K562 (cell line): ENCODE results near the gene ILK. TPM values are rescaled to one million over a fixed set of nuclear protein-coding genes. Genes with fewer than 3 reads are reported as not detected.

Experiments used
- ARHGAP35 ChIP-seq: fragments of 450-650 bp; IDR thresholded peaks from 2 replicates; pipeline ENCODE4 v1.6.1; 2018; ENCODE audit not compliant: partially characterized antibody
- ARID2 ChIP-seq: fragments of 450-650 bp; IDR thresholded peaks from 2 replicates; pipeline ENCODE4 v1.6.1; 2017; ENCODE audit warnings: antibody characterized with exemption, mild to moderate bottlenecking
- ATF2 ChIP-seq: sonication (generic); formaldehyde crosslinking; IDR thresholded peaks from 2 replicates; pipeline ENCODE4 v1.8.1; 2022; ENCODE audit warnings: missing genetic modification reagents
- E4F1 ChIP-seq: fragments of 250-450 bp; sonication (Bioruptor Pico); IDR thresholded peaks from 2 replicates; pipeline ENCODE4 v1.5.0; 2021; ENCODE audit warnings: mild to moderate bottlenecking, borderline replicate concordance
- EGR1 ChIP-seq: fragments of 450-650 bp; conservative IDR thresholded peaks from 2 replicates; pipeline ENCODE4 v1.6.1; 2017; ENCODE audit warnings: mild to moderate bottlenecking
- GABPA ChIP-seq: fragments of 200-800 bp; sonication (Bioruptor generic); conservative IDR thresholded peaks from 2 replicates; pipeline ENCODE4 v1.6.1; 2016; ENCODE audit warnings: low read depth, missing genetic modification characterization, missing compliant biosample characterization
- HDAC1 ChIP-seq, 2 experiments: fragments of 450-650 bp; IDR thresholded peaks; 2 replicates each; pipeline ENCODE4 v1.6.1; 2016 to 2017; ENCODE audit warnings: inconsistent platforms in 1 of 2, mild to moderate bottlenecking in 1 of 2, moderate library complexity in 1 of 2
- HNRNPK ChIP-seq: fragments of 200-400 bp; formaldehyde crosslinking; IDR thresholded peaks from one replicate; pipeline ENCODE4 v1.6.1; 2018; ENCODE audit warnings: mild to moderate bottlenecking, low read depth, low read length; ENCODE audit not compliant: poor library complexity, severe bottlenecking
- HNRNPLL ChIP-seq: fragments of 200-400 bp; formaldehyde crosslinking; IDR thresholded peaks from 2 replicates; pipeline ENCODE4 v1.6.1; 2017; ENCODE audit warnings: low read length, low read depth, mild to moderate bottlenecking; ENCODE audit not compliant: poor library complexity, severe bottlenecking
- NELFE ChIP-seq: IDR thresholded peaks from 2 replicates; pipeline ENCODE4 v1.6.1; 2011; ENCODE audit warnings: mild to moderate bottlenecking; ENCODE audit not compliant: insufficient read depth, insufficient read length
- NFE2L1 ChIP-seq: fragments of 450-650 bp; IDR thresholded peaks from 2 replicates; pipeline ENCODE4 v1.6.1; 2016; ENCODE audit warnings: missing genetic modification characterization, low read depth, mild to moderate bottlenecking, missing compliant biosample characterization, moderate library complexity, borderline replicate concordance
- NR2C2 ChIP-seq, 2 experiments: fragments of 200-800 bp in 1 of 2; sonication (Bioruptor generic) in 1 of 2; sonication (generic) in 1 of 2; formaldehyde crosslinking in 1 of 2; IDR thresholded peaks; 2 replicates each; pipeline versions ENCODE4 v1.6.1 to v1.8.0; 2016 to 2022; ENCODE audit warnings: mild to moderate bottlenecking in 1 of 2, missing compliant biosample characterization in 1 of 2, missing genetic modification characterization in 1 of 2, missing genetic modification reagents in 1 of 2
- NR2F6 ChIP-seq: fragments of 450-650 bp; formaldehyde crosslinking; IDR thresholded peaks from 2 replicates; pipeline ENCODE4 v1.4.0; 2020; ENCODE audit warnings: mild to moderate bottlenecking
- RBM25 ChIP-seq: fragments of 200-400 bp; formaldehyde crosslinking; IDR thresholded peaks from 2 replicates; pipeline ENCODE4 v1.6.1; 2018; ENCODE audit warnings: low read length, low read depth, moderate library complexity; ENCODE audit not compliant: severe bottlenecking
- RREB1 ChIP-seq: fragments of 250-450 bp; sonication (Bioruptor Pico); IDR thresholded peaks from 2 replicates; pipeline ENCODE4 v1.4.0; 2020
- TBL1XR1 ChIP-seq, 2 experiments: IDR thresholded peaks; 2 replicates each; pipeline ENCODE4 v1.6.1; 2012; ENCODE audit warnings: improper control_type of control experiment in 2 of 2, low read length in 2 of 2, mild to moderate bottlenecking in 1 of 2
- ZNF3 ChIP-seq: fragments of 250-450 bp; sonication (Bioruptor Pico); IDR thresholded peaks from 2 replicates; pipeline ENCODE4 v1.5.0; 2021; ENCODE audit warnings: mild to moderate bottlenecking, moderate library complexity
- ZNF75A ChIP-seq: fragments of 450-650 bp; formaldehyde crosslinking; IDR thresholded peaks from 2 replicates; pipeline ENCODE4 v1.4.0; 2020; ENCODE audit warnings: mild to moderate bottlenecking
- ZNF79 ChIP-seq: fragments of 250-450 bp; sonication (Bioruptor Pico); IDR thresholded peaks from 2 replicates; pipeline ENCODE4 v1.4.0; 2020; ENCODE audit warnings: low read depth, mild to moderate bottlenecking, moderate library complexity
- polyA plus RNA-seq, 8 experiments: library from polyadenylated mRNA; depleted of rRNA in 4 of 8; stranded (reverse) in 5 of 8; unstranded in 3 of 8; fragments of >200 nt; fragmentation: Nextera tagmentation in 2 of 8; fragmentation: Illumina TruSeq in 1 of 8; extraction: Ambion mirVana in 2 of 8; extraction: Trizol in 1 of 8; gene quantifications; 2 replicates each; pipeline versions ENCODE4 v1.2.1 to v1.2.3, GENCODE V29; 2011 to 2014; ENCODE audit warnings: inconsistent platforms in 1 of 8, missing spikeins in 1 of 8
- total RNA-seq, 7 experiments: library from RNA; depleted of rRNA in 6 of 7; stranded (reverse); fragments of >200 nt in 6 of 7; fragmentation: Illumina TruSeq in 2 of 7; extraction: Trizol in 2 of 7; gene quantifications; 2 replicates each; pipeline versions ENCODE4 v1.2.1 to v1.2.3, GENCODE V29; 2011 to 2021; ENCODE audit warnings: low replicate concordance in 1 of 7

Gene ILK
- total and polyA plus RNA-seq, 9 of the 15 experiments (the other 6 are each of a cell fraction or from before 2014, with no cell fraction given), result 43.3 to 95.9 (median 58.9) TPM

- TF ChIP-seq NR2C2 (CRISPR knock-in tag; IDR thresholded peaks at IDR 0.05) (0 out of 2 replicates have a peak, but pooled peaks have one; percentile 39), NR2C2 (tag; IDR thresholded peaks at IDR 0.05) (no peak), ARID2 (no peak), ZNF3 (CRISPR knock-in tag) (no peak), ZNF75A (CRISPR knock-in tag) (no peak), HNRNPLL (no peak), TBL1XR1 (IDR thresholded peaks at IDR 0.05; ENCODE audit: low read length in 2 of 2) (no peak), NELFE (no peak), ARHGAP35 (no peak), NR2F6 (CRISPR knock-in tag) (no peak), ATF2 (CRISPR knock-in tag) (no peak), HDAC1 (IDR thresholded peaks at IDR 0.05) (peak in 1 of 2 experiments; percentile 12; a peak in 1 of 4 replicates), RREB1 (CRISPR knock-in tag) (no peak), NFE2L1 (no peak), GABPA (peak; percentile 43; the same call in 1 of the 2 replicates), EGR1 (peak; percentile 59), RBM25 (no peak), E4F1 (CRISPR knock-in tag) (no peak), HNRNPK (no peak), ZNF79 (CRISPR knock-in tag) (no peak)
Measured at GRCh38 chr11:6646071-6646470, 42.5 kb downstream of the ILK start (continued).
